Measurements from ENCODE around the gene CCDC88C.
"Not testable (repeated sequence)": the region's sequence is repeated elsewhere in the genome, so short reads cannot be mapped to it uniquely, and the experiment has no call there.

The CCDC88C gene, protein sequence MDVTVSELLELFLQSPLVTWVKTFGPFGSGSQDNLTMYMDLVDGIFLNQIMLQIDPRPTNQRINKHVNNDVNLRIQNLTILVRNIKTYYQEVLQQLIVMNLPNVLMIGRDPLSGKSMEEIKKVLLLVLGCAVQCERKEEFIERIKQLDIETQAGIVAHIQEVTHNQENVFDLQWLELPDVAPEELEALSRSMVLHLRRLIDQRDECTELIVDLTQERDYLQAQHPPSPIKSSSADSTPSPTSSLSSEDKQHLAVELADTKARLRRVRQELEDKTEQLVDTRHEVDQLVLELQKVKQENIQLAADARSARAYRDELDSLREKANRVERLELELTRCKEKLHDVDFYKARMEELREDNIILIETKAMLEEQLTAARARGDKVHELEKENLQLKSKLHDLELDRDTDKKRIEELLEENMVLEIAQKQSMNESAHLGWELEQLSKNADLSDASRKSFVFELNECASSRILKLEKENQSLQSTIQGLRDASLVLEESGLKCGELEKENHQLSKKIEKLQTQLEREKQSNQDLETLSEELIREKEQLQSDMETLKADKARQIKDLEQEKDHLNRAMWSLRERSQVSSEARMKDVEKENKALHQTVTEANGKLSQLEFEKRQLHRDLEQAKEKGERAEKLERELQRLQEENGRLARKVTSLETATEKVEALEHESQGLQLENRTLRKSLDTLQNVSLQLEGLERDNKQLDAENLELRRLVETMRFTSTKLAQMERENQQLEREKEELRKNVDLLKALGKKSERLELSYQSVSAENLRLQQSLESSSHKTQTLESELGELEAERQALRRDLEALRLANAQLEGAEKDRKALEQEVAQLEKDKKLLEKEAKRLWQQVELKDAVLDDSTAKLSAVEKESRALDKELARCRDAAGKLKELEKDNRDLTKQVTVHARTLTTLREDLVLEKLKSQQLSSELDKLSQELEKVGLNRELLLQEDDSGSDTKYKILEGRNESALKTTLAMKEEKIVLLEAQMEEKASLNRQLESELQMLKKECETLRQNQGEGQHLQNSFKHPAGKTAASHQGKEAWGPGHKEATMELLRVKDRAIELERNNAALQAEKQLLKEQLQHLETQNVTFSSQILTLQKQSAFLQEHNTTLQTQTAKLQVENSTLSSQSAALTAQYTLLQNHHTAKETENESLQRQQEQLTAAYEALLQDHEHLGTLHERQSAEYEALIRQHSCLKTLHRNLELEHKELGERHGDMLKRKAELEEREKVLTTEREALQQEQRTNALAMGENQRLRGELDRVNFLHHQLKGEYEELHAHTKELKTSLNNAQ (N-terminal part only)

GRCh38 chr14:91417120-91417982 is at the start of gene CCDC88C:
TSS of gene CCDC88C (minus strand) at chr14:91417820. CDS start at chr14:91417690, 130 bp downstream.
- no peak for FAIRE-seq

GRCh38 chr14:91466192-91466591 is 48.6 kb upstream of the CCDC88C start:
- FAIRE-seq: no peak

- no peak for FAIRE-seq
These were observed 47.1 kb upstream of the CCDC88C start for GRCh38 chr14:91464615-91465205.

DNA sequence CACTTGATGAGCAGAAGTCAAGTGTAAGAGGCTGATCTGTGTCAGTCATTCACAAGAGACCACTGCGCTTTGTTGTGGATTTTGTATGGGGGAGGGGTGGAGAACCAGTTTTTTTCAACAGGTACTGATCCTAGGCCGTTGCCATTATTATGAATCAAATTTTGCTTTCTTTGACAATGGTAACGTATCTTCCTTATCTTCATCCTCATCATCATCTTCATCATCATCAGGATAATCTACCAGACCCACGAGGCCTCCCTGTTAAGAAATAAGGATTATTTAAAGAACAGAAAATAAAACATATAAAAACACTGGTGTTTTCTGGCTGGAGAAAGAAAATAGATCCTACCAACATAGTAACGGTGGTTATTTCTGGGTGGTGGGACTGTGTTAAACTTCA is 41.0 kb upstream of the CCDC88C start:
- no peak for FAIRE-seq

DNA sequence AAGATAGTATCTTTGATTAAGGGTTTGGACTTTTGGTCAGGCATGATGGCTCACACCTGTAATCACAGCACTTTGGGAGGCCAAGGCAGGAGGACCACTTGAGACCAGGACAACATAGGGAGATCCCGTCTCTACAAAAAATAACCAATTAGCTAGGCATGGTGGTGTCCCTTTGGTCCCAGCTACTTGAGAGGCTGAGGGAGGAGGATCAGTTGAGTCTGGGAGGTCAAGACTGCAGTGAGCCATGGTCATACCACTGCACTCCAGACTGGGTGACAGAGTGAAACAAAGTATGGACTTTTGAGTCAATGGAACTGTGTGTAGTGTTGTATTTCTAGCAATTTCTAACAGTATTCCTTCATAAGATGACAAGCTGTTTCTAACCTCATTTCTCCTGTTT is 38.7 kb upstream of the CCDC88C start:
- FAIRE-seq: no peak

DNA sequence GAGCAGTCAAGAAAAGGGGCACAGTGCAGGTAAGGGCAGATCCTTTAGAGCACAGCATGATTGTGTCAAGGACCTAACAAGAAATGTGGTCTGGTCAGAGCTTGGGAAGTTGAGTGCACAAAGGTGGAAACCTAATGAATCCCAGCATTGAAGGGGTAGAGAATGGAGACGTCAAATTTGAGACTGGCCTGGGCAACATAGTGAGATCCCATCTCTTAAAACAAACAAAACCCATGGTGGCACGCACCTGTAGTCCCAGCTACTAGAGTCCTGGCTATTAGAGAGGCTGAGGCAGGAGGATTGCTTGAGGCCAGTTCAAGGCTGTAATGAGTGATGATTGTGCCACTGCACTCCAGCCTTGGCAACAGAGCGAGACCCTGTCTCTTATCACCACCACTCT is 37.0 kb upstream of the CCDC88C start:
- FAIRE-seq: no peak

DNA sequence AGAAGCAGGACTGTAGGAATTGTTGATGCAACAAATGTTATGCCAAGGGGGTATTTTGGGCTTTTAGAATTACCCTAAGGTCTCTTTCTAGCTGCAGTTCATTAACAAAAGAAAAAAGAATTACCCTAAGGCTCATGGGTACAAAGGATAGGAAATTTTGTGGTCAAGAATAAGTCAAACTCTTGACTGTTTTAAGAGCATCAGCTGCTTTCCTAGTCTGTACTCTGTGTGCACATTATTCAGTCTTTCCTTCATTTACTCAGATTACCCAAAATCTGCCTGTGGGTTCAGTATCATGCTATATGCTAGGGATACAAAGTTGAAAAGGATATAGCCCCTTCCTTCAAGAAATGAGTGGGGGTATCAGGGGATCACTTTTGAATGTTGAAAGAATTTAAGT is 36.5 kb upstream of the CCDC88C start:
- FAIRE-seq: no peak

- no peak for FAIRE-seq
These were observed 36.1 kb upstream of the CCDC88C start for GRCh38 chr14:91453744-91454143.

- no peak for FAIRE-seq
These were observed 26.9 kb upstream of the CCDC88C start for GRCh38 chr14:91444335-91445020.

- FAIRE-seq: no peak
These were observed 21.7 kb upstream of the CCDC88C start for GRCh38 chr14:91439345-91439744.

- FAIRE-seq: no peak
These were observed 21.2 kb upstream of the CCDC88C start for GRCh38 chr14:91438845-91439244.

DNA sequence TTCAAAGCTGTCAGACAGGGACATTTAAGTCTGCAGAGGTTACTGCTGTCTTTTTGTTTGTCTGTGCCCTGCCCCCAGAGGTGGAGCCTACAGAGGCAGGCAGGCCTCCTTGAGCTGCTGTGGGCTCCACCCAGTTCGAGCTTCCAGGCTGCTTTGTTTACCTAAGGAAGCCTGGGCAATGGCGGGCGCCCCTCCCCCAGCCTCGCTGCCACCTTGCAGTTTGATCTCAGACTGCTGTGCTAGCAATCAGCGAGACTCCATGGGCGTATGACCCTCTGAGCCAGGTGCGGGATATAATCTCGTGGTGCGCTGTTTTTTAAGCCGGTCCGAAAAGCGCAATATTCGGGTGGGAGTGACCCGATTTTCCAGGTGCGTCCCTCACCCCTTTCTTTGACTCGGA is 18.6 kb upstream of the CCDC88C start:
- FAIRE-seq: not testable (repeated sequence)

DNA sequence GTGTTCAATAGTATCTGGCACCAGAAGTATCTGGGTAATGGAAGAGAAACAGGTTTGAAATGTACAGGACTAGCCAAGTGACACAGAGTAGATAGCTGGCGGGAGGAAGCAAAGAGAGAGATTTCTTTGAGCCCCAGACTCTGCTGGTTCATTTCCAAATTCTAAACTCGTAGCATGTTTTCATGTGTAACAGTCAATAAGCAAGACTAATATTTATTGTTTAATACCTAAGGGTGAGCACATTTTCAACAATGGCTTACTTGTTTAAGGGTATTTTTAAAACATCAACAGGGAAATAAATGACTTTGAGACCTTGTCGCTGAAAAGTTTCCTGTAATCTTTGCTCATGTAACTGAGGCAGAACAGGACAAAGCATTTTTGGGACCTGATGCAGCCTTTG is 11.8 kb upstream of the CCDC88C start:
- no peak for FAIRE-seq

DNA sequence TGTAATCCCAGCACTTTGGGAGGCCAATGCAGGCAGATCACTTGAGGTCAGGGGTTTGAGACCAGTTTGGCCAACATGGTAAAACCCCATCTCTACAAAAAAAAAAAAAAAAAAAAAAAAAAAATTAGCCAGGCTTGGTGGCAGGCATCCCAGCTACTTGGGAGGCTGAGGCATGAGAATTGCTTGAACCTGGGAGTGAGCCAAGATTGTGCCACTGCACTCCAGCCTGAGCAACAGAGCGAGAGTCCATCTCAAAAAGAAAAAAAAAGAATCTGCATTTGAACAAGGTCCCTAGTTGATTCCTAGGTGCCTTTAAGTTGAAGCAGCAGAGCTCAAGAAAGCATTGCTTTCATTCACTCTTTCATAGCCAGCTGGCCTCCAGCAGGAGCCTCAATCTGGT is 11.3 kb upstream of the CCDC88C start:
- not testable (repeated sequence) for FAIRE-seq

DNA sequence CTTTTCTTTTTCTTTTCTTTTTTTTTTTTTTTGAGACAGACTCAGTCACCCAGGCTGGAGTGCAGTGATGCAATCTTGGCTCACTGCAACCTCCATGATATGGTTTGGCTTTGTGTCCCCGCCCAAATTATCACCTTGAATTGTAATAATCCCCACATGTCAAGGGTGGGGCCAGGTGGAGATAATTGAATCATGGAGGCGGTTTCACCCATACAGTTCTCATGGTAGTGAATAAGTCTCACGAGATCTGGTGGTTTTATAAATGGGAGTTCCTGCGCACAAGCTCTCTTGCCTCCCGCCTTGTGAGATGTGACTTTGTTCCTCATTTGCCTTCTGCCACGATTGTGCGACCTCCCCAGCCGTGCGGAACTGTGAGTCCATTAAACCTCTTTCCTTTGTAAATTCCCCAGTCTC is 7.9 kb upstream of the CCDC88C start:
- FAIRE-seq: not testable (repeated sequence)

DNA sequence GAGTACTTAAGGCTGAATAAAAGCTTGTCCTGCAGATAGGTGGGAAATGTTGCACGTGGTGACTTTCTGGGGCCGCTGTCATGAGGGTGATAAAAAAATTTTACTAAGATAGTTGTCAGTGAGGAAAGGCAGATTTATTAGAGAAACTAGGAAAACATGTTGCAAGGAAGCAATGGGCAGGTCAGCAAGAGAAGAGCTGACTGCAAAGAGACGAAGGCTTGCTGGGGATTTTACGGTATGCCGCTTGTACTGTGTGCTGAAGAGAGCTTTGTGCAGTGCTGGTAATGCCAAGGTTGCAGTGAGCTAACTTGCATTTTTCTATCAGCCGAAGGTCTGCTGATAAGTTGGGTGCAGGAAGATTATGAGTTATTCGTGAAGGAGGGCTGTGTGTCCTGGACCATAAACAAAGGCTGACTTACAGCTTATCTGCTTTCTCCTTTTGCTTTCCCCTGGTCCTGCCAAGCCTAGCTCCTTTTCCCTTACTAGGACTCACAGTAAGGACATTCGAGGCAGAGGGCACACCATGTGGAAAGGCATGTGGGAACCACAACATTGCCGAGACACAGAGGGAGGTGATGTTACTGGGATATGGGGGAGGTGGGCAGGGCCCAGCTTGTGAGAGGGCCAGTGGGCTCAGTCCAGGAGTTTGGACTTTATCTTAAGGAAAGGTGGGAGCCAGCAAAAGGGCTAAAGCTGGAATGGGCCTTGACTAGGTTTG is 7.4 kb upstream of the CCDC88C start:
- no peak for FAIRE-seq

- no peak for FAIRE-seq
These were observed 3.1 kb upstream of the CCDC88C start for GRCh38 chr14:91420686-91421085.

DNA sequence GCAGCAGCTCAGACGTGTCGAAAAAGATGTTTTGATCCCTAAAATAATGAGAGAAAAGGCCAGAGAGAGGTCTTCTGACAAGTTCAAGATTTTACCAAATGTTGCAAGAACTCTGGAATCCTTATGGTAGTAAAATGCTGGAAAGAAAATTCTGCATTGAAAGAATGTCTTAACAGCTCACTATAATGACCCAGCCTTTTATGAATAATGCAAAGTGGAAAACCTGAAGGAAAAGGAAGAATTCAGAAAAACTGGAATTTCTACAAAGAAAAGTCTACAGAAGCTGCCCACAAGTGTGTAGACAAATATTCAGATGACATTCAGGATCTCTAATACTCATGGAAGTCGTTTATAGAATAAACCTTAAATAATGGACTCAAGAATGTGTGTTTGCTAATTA is 1.8 kb upstream of the CCDC88C start:
- FAIRE-seq: no peak

DNA sequence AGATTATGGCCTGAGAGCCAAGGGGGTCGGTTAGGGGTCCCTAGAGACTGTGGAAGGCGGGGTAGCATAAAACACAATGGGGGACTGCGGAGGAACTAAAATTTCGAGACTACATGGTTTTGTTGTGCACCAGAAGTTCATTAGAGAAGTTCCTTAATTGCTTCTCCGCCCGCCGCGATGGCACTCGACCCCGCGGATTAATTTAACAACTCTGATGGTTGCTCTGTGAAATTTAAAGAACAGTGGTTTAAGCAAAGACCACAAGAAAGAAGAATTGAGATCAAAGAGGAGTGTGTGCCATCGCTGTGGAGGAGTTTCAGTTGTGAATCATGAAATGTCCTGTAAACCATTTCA is 1.4 kb upstream of the CCDC88C start:
- no peak for FAIRE-seq

DNA sequence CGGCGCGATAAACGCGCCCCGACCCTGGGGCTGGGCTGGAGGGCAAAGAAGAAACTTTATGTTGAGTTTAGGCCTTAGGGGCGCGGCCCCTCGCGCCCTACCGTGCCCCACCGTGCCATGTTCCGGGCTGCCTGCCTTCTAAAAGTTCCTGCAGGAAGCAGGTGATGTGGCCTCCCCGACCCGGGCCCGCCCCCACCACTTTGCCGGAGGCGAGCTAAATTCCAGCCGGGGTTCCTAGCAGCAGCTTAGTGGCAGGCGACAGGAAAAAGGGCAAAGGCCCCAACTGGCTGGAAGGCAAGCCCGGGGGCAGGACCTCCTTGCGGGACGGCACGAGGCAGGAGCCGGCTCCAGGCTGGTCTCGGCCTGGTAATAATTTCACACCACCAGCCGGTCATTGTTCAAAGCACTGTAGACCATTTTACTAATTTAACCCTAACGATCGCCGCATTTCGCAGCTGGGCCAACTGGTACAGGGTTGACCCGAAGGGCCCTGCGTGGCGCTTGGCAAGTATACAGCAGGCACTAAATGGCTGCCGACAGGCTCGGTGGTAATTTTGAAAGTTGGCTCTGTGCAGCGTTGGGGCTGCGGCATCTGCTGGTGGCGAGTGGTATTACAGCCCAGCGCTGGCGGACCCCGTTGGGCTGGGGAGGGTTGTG is 895 bp upstream of the CCDC88C start:
- no peak for FAIRE-seq
